HG03565 (cell line): ENCODE data around the gene SPATA2L.

Experiments used
- ATAC-seq: cut with Tn5 transposase; IDR thresholded peaks from one replicate; pipeline ENCODE4 v1.9.1; 2021; ENCODE audit warnings: mild to moderate bottlenecking, moderate library complexity; ENCODE audit not compliant: unreplicated experiment

The SPATA2L gene

GRCh38 chr16:89701425-89702406 is at the start of gene SPATA2L:
Gene SPATA2L (minus strand): TSS chr16:89701705. CDS start chr16:89701232, 473 bp downstream.
- peak; percentile 47 for ATAC-seq

- no peak for ATAC-seq
Observed at GRCh38 chr16:89749637-89750036, 48.1 kb upstream of the SPATA2L start.

GRCh38 chr16:89748921-89749320 is 47.4 kb upstream of the SPATA2L start:
- ATAC-seq, result no peak

- no peak for ATAC-seq
Observed at GRCh38 chr16:89748076-89748475, 46.6 kb upstream of the SPATA2L start.

GRCh38 chr16:89746043-89746442 is 44.5 kb upstream of the SPATA2L start:
- ATAC-seq, result no peak

GRCh38 chr16:89744813-89745212 is 43.3 kb upstream of the SPATA2L start:
- ATAC-seq, result no peak

- no peak for ATAC-seq
Observed at GRCh38 chr16:89742948-89743347, 41.4 kb upstream of the SPATA2L start.

GRCh38 chr16:89741342-89742014 is 40.0 kb upstream of the SPATA2L start:
- ATAC-seq, result no peak

GRCh38 chr16:89739383-89739782 is 37.9 kb upstream of the SPATA2L start:
- no peak for ATAC-seq

- ATAC-seq, result no peak
Observed at GRCh38 chr16:89738538-89739317, 37.2 kb upstream of the SPATA2L start.

GRCh38 chr16:89738072-89738377 is 36.5 kb upstream of the SPATA2L start:
- no peak for ATAC-seq

- no peak for ATAC-seq
Observed at GRCh38 chr16:89737341-89738071, 36.0 kb upstream of the SPATA2L start.

- ATAC-seq, result no peak
Observed at GRCh38 chr16:89736554-89736953, 35.0 kb upstream of the SPATA2L start.

- no peak for ATAC-seq
Observed at GRCh38 chr16:89733792-89734191, 32.3 kb upstream of the SPATA2L start.

- ATAC-seq, result no peak
Observed at GRCh38 chr16:89733322-89733721, 31.8 kb upstream of the SPATA2L start.

- ATAC-seq, result no peak
Observed at GRCh38 chr16:89732918-89733242, 31.4 kb upstream of the SPATA2L start.

GRCh38 chr16:89732142-89732917 is 30.8 kb upstream of the SPATA2L start:
- ATAC-seq, result no peak

- no peak for ATAC-seq
Observed at GRCh38 chr16:89730610-89731234, 29.2 kb upstream of the SPATA2L start.

- no peak for ATAC-seq
Observed at GRCh38 chr16:89729863-89730593, 28.5 kb upstream of the SPATA2L start.
